Duodenal mucosa (tissue), 2 donors: ENCODE results near the gene ERN1.
"Not testable (repeated sequence)": the region's sequence is repeated elsewhere in the genome, so short reads cannot be mapped to it uniquely, and the experiment has no call there.

Experiments used
- H3K27ac ChIP-seq: one replicate; pipeline ENCODE4 v1.7.0; 2013; ENCODE audit warnings: low read depth, low read length
- H3K27me3 ChIP-seq, 2 donors: one replicate each; pipeline ENCODE4 v1.7.0; 2013; ENCODE audit warnings: low read length in 2 of 2, control low read depth in 1 of 2; ENCODE audit not compliant: insufficient read depth in 2 of 2, control insufficient read depth in 1 of 2
- H3K36me3 ChIP-seq, 2 donors: one replicate each; pipeline ENCODE4 v1.7.0; 2013; ENCODE audit warnings: low read length in 2 of 2, control low read depth in 1 of 2; ENCODE audit not compliant: insufficient read depth in 2 of 2, control insufficient read depth in 1 of 2
- H3K4me1 ChIP-seq, 2 donors: one replicate each; pipeline ENCODE4 v1.7.0; 2013; ENCODE audit warnings: low read length in 2 of 2, control low read depth in 1 of 2; ENCODE audit not compliant: insufficient read depth in 2 of 2, control insufficient read depth in 1 of 2
- H3K4me3 ChIP-seq, 2 donors: one replicate each; pipeline ENCODE4 v1.7.0; 2013; ENCODE audit warnings: low read length in 2 of 2, low read depth in 1 of 2
- H3K9ac ChIP-seq, 2 donors: one replicate each; pipeline ENCODE4 v1.7.0; 2013; ENCODE audit warnings: low read length in 2 of 2, low read depth in 1 of 2
- H3K9me3 ChIP-seq, 2 donors: one replicate each; pipeline ENCODE4 v1.7.0; 2013; ENCODE audit warnings: low read length in 2 of 2, control low read depth in 1 of 2; ENCODE audit not compliant: control insufficient read depth in 1 of 2

The ERN1 gene

GRCh38 chr17:64170286-64170685, 40.3 kb upstream of the ERN1 start:
- H3K27ac ChIP-seq: no peak overlapping the region

DNA sequence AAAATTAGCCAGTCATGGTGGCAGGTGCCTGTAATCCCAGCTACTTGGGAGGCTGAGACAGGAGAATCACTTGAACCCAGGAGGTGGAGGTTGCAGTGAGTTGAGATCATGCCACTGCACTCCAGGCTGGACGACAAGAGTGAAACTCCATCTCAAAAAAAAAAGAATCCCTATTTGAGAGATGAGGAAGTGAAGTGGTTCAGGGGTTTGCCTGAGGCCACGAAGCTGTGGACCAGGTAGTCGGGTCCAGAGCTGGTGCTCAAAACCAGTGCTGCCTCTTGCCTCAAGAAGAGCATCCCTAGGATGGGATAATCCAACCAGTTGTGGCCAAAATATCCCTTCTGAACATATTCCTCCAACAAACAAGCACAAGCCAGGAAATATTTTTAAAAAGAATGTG, 37.7 kb upstream of the ERN1 start:
- H3K4me3 ChIP-seq, H3K27me3 ChIP-seq, H3K4me1 ChIP-seq, H3K9me3 ChIP-seq, H3K9ac ChIP-seq, H3K27ac ChIP-seq: not testable (repeated sequence)
- H3K36me3 ChIP-seq: peaks cover 22 to 50% of the 10 kb centered on the region in 2 donors

More at GRCh38 chr17:64170286-64170685, 40.3 kb upstream of the ERN1 start:
- Histone ChIP-seq H3K4me1 (no peaks in the 10 kb centered on the region), H3K9ac (no peak overlapping the region), H3K36me3 (peaks cover 24 to 51% of the 10 kb centered on the region in 2 donors), H3K4me3 (no peak overlapping the region), H3K9me3 (no peaks in the 10 kb centered on the region), H3K27me3 (no peaks in the 10 kb centered on the region)

DNA sequence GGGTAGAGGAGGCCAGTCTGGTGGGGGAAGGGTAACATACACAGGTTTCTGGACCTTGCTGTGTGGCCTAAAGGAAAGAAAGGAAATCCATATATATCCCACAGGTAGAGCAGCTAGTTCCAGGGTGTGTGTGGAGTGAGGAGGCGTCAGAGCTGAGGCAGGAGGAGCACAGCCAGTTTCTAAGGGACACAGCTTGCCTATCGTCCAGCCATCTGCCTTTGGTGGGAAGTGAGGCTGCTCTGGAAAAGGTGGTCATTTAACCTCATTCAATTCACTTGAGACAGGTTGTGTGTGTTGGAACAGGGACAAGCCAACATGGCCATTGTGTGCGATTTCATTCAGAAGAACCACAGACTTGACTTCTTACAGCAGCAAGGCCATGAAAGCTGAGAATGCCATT, 36.9 kb upstream of the ERN1 start:
- H3K9ac ChIP-seq: no peak overlapping the region
- no peak overlapping the region for H3K27ac ChIP-seq
- peaks cover 22 to 50% of the 10 kb centered on the region in 2 donors for H3K36me3 ChIP-seq
- no peak overlapping the region for H3K4me3 ChIP-seq
- H3K27me3 ChIP-seq: no peaks in the 10 kb centered on the region
- H3K4me1 ChIP-seq: no peaks in the 10 kb centered on the region
- no peaks in the 10 kb centered on the region for H3K9me3 ChIP-seq

- no peaks in the 10 kb centered on the region for H3K9me3 ChIP-seq
- peaks cover 13 to 41% of the 10 kb centered on the region in 2 donors for H3K36me3 ChIP-seq
- no peaks in the 10 kb centered on the region for H3K27me3 ChIP-seq
- no peak overlapping the region for H3K9ac ChIP-seq
- no peak overlapping the region for H3K4me3 ChIP-seq
- no peak overlapping the region for H3K27ac ChIP-seq
- no peaks in the 10 kb centered on the region for H3K4me1 ChIP-seq
Measured at GRCh38 chr17:64165347-64165746, 35.4 kb upstream of the ERN1 start.

GRCh38 chr17:64164596-64165285, 34.8 kb upstream of the ERN1 start:
- no peak overlapping the region for H3K9ac ChIP-seq
- no peak overlapping the region for H3K27ac ChIP-seq
- H3K4me3 ChIP-seq: no peak overlapping the region
- no peaks in the 10 kb centered on the region for H3K9me3 ChIP-seq
- no peaks in the 10 kb centered on the region for H3K4me1 ChIP-seq
- peaks cover 7 to 36% of the 10 kb centered on the region in 2 donors for H3K36me3 ChIP-seq
- H3K27me3 ChIP-seq: no peaks in the 10 kb centered on the region

DNA sequence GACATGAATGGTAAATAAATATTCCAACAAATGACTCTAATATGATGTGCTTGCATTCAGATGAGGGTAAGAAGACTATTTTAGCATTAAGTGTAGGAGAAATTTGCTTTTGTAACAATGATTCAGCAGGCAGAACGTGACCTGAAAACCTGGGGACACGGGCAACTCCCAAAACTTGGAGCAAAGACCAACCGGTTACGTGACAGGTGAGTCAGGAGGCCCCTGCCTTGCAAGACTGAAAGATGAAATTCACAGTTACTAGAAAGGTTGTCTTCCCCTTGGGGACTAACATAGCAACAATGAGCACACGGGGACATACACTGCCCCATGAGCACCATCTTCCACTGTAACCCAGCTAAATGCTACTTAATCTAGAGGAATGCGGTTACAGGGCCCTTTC, 33.5 kb upstream of the ERN1 start:
- no peak overlapping the region for H3K27ac ChIP-seq
- peaks cover 6 to 37% of the 10 kb centered on the region in 2 donors for H3K36me3 ChIP-seq
- H3K4me3 ChIP-seq: no peak overlapping the region
- H3K27me3 ChIP-seq: no peaks in the 10 kb centered on the region
- H3K9me3 ChIP-seq: no peaks in the 10 kb centered on the region
- H3K4me1 ChIP-seq: no peaks in the 10 kb centered on the region
- no peak overlapping the region for H3K9ac ChIP-seq

DNA sequence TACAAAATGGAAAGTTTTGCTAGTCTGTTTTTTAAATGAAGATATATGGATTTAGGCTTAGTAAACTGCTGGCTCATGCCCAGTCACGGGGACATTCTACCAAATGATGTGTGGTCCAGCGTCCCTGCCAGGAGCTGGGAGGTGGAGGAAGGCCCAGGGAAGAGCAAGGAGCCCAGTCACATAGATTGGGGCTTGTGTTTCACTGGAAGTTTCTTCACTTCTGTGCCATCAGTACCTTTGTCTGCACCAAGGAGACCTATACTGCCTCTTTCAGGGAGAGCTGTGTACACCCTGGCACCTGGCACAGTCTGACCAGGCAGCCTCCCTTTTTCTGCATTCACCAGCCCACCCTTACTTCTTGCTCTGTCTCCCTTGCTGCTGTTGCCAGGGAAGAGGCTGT, 32.6 kb upstream of the ERN1 start:
- no peak overlapping the region for H3K9ac ChIP-seq
- no peaks in the 10 kb centered on the region for H3K9me3 ChIP-seq
- no peaks in the 10 kb centered on the region for H3K4me1 ChIP-seq
- no peaks in the 10 kb centered on the region for H3K27me3 ChIP-seq
- H3K4me3 ChIP-seq: no peak overlapping the region
- H3K27ac ChIP-seq: no peak overlapping the region
- H3K36me3 ChIP-seq: peaks cover 6 to 37% of the 10 kb centered on the region in 2 donors

DNA sequence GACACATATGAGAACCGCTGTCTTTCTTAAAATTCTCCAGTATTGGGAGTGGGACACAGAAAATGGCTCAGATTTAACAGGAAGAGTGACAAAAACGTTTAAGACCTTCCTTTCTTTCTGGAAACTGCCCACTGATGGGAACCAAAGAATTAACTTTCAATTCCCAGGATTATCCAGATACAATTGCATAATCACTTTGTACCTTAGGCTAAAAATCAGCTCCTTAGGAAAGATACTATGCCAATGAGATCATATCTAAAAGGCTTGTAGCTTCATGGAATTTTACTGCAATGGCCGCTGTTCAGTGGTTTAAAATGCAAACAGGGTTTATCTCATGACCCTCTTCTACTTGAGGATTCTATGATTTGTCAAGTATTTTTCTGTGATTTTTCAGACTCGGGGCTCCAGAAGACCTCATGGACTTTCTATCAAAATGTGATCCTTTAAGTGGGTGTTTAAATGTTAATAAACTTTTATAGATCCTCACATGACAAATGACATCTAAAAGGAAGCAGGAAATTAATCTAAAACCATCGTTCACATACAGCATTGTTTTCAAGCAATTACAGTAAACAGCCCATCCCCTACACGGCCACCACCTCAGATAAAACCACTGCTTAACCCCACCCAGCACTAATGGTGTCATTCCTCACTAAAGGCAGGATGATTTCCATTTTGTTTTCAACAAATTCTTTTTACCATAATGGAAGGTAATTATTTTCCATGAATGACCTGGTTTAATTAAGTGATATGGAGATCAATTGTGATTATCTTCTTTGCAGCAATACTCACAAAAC, 31.6 kb upstream of the ERN1 start:
- Histone ChIP-seq H3K4me1 (peaks cover 3 to 4% of the 10 kb centered on the region in 2 donors), H3K9ac (no peak overlapping the region), H3K27ac (no peak overlapping the region), H3K4me3 (no peak overlapping the region), H3K36me3 (peaks cover 6 to 30% of the 10 kb centered on the region in 2 donors), H3K9me3 (no peaks in the 10 kb centered on the region), H3K27me3 (no peaks in the 10 kb centered on the region)

DNA sequence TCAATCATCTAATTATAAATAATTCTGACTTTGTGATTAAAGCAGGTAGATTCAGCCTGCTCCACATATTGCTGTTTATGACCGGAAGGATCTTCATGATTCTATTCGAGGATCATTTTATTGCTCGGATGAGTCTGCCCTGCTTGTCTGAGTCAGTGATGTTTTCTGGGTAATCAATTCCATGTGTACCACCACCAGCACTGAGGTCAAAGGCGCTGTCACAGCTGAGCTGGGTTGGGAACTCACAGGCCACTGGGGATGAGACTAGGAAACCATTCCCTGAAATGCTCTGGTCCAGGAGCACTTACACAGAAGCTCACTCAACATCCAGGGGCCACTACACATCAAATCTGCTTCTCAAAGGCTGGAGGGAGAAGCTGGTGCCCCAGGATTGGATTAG, 30.4 kb upstream of the ERN1 start:
- Histone ChIP-seq H3K27ac (no peak overlapping the region), H3K4me1 (peaks cover 4 to 7% of the 10 kb centered on the region in 2 donors), H3K9me3 (no peaks in the 10 kb centered on the region), H3K9ac (no peak overlapping the region), H3K27me3 (no peaks in the 10 kb centered on the region), H3K36me3 (peaks cover 5 to 21% of the 10 kb centered on the region in 2 donors), H3K4me3 (no peak overlapping the region)

DNA sequence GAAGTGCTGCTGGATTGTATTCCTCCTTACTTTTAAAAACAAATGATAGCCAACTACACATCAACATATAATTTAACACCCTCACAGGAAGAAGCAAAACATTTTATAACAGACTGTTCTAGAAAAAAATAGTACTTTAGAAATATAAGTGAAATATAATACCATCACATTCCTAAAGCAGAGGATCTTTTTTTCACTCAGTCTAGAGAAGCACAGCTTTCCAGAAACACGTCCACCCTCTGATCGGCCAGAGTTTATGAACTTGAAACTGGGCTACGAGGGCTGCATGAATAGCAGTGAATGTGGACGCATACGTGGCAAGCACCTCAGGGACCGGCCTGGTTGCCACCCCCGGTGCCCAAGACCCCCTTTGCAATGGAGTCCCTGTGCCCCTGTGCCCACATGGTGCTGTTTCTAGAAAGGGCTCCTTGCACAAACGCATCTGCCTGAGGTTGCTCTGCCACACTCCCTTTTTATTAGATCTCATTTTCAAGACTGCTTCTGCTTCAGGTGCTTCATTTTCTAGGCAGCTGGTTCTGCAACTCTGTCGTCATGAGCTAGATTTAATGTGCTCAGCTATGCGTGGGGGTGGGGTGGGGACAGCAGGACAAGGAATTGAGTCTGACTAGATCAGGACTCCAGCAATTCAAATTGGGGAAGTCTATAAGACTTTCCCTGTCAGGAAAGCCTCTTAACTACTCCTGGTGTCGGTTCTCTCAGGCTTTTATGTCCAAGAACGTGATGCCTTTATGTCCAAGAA, 29.1 kb upstream of the ERN1 start:
- Histone ChIP-seq H3K27me3 (no peaks in the 10 kb centered on the region), H3K36me3 (peaks cover 3 to 19% of the 10 kb centered on the region in 2 donors), H3K4me1 (peaks cover 4 to 7% of the 10 kb centered on the region in 2 donors), H3K27ac (no peak overlapping the region), H3K4me3 (no peak overlapping the region), H3K9me3 (no peaks in the 10 kb centered on the region), H3K9ac (no peak overlapping the region)
